Mesenteric fat pad (tissue), 1 donor: ENCODE measurements around the gene SEMA4C. TPM values are rescaled to one million over a fixed set of nuclear protein-coding genes. Genes with fewer than 3 reads are reported as not detected.

Source experiments
- DNase-seq: peaks from one replicate; pipeline ENCODE4 v3.0.0-alpha.2; 2020; ENCODE audit warnings: low spot score
- total RNA-seq: library from RNA; stranded (reverse); fragmentation: NEBNext Ultra II Directional; extraction: Animal tissue kit (Norgen Biotek cat#: 25700); gene quantifications from one replicate; pipeline ENCODE4 v1.2.1, GENCODE V29; 2021
- donor health status: DM: yes; HTN: yes; CAD: no.

SEMA4C gene
- total RNA-seq, 1 donor from 2014 or later, result 25.9 TPM

DNA sequence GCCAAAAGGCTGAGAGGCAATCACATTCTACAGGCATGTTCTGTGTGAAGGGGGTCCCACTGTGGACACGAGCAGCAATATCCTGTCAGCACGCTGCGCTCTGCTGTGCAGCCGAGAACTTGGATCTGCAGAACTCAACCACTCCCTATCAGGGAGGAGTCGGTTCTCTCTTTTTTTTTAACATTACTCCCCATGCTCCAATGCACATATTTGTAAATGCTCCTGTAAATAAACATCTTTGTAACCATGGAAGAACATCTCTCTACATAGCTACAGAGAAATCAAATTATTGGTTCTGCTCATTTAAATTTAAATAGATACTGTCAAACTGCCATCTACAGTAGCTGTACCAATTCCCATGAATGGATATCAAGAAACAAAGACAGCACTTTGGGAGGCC lies 23.1 kb downstream of the SEMA4C start:
- DNase-seq, result no peak

DNA sequence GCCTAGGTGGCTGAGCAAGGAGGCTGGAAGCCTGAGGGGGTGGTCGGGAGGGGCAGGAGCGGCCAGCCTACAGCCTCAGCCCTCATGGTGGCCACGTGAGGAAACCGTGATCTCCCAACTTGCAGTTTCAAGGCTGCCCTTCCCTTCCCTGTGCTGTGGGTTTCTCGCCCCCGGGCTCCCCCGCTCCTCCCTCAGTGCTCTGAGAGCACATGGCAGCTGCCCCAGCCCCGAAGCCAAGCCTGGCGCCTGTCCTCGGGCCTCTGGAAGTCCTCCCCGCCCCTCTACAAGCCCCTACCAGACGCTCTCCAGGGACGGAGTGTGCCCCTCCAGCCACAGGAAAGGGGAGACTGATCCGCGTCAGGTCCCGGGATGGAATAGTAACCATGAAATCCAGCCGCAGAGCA lies 25.5 kb downstream of the SEMA4C start:
- DNase-seq, result no peak

DNA sequence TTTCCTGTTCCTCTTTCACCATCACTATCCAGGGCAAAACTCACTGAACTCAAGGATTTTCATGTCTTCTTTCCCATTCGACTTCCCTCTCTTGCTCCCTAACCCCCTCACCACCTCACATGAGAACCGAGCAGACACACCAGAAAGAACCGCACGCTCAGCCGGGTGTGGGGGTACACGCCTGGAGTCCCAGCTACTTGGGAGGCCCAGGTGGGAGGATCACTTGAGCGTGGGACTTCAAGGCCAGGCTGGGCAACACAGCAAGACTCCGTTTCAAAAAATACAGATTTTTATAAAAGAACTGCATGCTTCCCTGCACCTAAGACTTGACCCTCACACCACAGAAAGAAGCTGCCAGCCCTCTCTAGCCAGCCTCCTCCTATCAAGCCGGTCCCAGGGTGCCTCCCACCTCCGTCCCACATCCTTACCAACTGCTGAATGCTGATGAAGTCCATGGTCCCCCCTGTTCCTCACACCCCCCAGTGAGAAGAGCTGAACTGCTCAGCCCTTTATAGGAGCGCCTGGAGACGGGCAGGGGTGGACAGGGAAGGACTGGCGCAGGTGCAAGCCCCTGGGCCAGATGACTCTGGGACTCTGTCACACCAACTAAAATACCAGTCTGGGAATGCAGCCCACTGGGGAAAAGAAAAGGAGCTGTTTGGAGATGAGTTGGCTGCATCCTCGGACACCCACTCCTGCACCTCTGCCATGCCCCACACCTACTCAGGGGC lies 26.2 kb downstream of the SEMA4C start, which contains the start of gene ANKRD23:
ANKRD23 (minus strand) TSS at position 484 of the 731 bp plus-strand sequence; CDS start at position 455, 29 bp downstream.
- no peak for DNase-seq

DNA sequence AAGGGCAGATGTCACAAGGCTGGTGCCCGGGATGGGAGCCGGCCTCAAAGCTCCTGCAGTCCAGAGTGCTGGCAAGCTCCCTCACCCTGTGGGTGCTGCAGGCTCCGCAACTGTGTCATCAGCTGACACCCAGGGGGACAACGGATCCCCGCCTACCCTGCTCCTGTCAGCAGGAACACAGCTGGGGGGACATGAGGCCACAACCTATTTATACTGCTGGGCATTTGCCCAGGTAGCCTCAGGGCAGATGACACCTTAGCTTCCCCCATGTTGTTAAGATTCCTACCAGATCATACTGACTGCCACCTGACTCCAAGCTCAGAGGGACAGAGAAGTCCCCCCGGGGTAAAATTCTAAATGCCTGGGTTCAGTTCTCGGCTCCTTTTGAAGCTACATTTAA lies 27.3 kb downstream of the SEMA4C start:
- DNase-seq, result no peak

DNA sequence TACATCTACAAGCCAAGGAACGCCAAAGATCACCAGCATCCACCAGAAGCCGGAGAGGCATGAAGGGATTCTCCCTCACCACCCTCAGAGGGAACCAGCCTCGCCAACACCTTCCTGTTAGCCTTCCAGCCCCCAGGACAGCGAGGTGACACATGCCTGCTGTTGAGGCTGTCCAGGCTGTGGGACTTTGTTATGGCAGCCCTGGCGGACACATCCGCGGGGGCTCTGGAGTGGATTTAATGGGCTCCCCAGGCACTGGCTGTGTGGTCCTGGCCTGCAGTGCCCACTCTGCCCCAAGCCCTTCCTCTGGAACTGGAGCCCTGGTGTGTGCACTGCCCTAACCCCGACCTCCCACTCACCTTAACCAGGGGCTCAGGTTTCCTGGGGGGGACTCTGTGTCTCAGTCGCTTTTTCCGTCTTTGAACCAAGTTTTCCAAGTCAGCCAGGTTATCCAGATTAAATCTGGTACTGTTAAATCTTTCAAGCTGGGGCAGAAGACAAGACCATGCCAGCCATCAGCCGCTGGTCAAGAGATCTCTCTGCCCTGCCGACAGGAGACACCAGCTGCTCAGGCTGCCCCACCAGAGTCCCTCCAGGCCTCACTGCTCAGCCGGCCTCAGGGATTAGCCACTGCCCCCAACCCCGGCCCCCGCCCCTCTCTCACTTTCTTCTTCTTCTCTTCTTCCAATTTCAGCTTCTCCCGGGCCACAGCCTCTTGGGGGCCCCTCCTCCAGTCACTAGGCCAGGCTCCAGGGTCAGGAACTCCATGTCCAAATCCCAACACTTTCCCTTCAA lies 28.0 kb downstream of the SEMA4C start:
- DNase-seq, result no peak

DNA sequence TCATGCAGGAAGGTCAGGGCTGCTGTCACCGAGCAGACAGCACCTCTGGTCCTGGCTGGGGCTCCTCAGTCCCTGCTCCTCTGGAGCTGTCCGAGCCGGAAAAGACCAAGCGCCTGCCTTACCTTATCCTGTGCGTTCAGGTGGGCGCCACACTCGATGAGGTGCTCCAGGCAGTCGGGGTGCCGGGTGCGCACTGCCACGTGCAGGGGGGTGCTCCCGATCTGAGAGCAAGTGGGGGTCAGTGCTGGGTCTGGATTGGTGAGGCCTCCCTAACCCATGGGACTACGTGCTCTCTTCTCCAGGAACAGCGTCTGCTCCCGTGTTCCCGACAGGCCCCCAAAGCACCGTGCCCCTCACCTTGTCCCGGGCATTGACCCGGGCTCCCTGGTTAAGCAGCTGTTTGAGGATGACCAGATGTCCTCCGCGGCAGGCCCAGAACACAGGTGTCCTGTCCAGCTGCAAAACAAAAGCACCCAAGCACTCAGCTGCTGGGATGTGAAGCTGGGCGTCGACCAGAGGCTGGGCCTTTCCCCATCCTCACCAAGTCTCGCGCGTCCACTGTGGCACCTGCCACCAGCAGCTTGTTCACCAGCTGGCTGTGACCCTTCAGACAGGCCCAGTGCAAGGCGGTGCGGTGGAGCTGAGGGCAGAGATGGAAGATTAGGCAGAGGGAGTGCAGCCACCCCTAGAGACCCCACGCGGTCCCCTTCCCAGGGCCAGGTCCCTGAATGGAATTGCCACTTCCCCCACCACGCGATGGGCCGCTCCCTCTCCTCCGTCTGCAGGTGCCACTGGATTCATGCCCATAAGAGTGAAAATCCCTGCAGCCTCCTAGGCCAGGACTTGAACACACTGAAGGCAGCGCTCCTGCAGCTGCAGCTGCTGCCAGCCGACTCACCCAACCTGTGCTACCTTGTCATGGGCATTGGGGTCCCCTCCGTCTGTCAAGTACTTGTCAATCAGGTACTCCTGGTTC lies 29.7 kb downstream of the SEMA4C start:
- DNase-seq, result no peak

DNA sequence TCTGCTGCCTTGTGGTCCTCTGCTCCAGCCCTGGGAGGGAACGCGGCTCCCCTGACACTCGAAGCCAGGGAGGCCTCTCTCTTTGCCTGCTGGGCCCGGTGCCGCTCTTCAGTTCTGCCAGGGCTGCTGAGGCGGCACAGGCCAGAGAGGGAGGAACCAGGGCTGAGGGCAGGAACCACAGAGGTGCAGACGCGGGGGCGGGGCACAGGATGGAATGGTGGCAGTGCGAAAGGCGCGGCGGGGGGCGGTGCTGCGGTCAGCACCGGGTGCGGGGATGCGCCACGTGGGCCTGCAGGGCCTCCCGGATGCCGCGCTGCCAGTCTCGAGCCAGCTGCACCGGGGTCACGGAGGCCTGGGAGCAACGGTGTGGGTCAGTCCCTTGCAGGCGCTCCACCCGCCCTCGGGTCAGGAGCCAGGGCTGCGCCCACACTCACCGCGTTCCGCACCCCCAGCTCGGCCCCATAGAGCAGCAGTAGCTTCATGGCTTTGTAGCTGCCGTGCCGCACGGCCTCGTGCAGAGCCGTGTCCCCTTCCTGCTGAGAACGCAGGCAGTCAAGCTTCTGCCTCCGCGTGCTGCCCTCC lies 30.5 kb downstream of the SEMA4C start:
- DNase-seq, result no peak

DNA sequence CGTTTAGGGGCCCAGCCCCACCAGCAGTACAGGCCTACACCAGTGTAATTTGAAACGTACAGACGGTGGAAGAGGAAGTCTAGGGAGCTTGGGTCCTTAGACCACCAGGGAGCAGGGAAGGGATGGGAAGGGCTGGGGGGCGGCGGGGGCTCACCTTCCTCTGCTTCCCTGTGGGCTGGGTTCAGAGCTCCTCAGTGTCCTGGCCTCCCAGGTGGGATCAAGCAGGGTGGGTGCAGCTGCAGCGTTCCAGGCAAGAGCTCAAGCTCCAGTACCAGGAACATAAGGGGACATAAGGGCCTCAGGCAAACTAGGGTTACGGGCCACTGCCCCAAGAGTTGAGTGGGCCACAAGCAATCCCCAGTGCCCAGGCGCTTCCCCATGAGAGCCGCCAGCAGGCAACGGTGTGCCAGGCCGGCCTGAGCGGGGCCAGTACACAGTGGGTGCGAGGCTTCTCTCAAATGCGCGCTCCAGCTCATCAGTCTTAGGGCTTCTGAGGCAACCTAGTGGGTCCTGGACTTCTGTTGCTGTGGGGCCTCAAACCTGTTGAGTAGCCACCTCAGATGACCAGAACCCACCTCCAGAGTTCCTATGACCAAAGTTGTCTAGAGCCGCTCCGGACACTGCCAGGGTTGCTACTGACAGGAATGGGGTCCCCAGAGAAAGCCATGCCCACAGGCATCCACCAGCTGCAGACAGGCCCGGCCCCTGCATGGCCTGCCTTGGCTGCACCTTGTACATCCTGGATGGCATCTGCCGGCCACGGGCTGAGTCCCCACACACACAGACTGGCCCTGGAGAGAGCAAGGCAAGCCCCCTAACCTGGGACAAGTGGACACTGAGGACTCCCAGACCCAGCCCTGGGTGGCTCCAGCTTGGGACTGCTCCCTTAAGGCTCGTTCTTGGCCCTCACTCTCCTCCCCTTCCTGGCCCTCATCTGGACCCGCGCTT lies 31.3 kb downstream of the SEMA4C start:
- DNase-seq, result no peak

DNA sequence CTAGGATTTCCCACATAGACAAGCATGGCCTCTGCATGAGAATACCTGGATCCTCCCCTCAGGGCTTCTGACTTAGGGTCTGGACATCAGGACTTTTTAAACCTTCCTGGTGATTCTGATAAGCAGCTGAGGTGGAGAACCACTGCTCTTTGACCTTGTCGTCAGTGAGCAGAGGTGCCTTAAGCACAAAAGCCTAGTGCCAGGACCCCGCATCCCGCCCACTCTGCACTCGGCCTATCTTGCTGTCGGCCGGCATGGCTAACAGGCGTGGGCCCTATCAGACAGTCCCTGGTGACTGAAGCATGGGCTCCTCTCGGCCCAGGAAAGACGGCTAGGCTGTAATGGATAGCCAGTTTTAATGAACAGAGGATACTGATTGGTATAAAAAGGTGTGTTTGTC lies 32.3 kb downstream of the SEMA4C start:
- no peak for DNase-seq

DNA sequence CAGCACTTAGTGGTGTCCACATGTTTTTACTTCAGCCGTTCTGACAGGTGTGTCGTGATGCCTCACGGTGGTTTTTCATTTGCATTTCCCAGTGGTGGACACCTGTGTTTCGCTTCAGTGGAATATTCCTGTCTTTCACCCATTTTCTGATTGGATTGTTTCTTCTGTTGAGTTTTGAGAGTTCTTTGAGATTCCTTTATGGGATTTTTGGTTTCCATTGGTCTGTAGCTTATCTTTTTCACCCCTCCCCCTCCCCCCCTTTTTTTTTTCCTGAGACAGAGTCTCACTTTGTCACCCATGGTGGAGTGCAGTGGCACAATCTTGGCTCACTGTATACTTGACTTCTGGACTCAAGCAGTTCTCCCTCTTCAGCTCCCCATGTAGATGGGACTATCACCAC lies 34.0 kb downstream of the SEMA4C start:
- DNase-seq, result no peak

DNA sequence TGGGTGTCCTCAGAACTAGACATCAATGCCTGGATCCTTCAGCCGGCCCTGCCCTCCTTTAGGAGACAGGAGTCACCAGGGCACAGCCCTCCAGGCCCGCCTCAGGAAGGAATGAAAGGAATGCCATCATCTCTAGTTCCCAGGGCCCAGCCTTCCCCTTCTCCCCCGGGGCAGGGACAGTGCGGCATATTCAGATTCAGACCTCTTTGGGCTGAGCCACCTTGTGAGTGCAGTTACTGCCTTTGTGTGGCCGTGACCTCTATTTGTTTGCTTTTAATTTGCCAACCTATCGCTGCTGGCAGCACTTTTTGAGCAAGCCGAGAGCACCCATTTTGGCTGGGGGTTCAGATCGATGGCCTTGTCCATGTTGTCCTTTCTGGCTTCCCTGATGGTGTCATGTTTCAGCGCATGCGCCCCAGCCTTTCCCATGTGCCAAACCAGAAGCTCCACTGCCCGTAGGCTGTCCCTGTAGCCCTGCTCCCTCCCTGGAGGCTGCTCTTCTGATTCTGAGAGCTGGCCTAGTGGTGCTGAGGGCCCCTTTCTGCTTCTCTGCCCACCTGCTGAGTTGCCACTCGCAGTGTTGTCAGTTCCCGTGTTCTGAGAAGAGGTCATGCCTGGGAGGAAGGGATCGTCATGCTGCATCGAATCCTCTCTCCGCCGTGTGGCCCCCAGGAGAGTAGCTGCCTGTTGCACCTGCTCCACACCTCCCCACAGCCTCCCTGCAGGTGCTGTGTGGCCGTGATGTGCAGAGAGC lies 36.9 kb downstream of the SEMA4C start:
- DNase-seq, result no peak

DNA sequence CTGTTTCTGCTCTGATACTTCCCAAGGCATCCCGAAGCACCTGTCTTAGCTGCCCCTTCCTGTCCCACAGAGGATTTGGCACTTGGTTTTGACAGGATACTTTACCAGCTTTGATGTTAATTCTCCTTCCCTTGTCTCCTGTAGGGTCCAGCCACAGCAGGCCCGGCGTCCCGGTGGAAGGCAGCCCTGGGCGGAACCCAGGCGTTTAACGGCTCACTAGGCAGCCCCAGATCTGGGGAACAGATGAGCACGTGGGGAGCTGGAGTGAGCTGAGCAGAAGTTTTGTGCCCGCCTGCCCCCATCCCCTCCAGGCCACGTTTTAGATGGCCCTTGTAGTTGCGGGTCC lies 37.5 kb downstream of the SEMA4C start:
- DNase-seq, result no peak

DNA sequence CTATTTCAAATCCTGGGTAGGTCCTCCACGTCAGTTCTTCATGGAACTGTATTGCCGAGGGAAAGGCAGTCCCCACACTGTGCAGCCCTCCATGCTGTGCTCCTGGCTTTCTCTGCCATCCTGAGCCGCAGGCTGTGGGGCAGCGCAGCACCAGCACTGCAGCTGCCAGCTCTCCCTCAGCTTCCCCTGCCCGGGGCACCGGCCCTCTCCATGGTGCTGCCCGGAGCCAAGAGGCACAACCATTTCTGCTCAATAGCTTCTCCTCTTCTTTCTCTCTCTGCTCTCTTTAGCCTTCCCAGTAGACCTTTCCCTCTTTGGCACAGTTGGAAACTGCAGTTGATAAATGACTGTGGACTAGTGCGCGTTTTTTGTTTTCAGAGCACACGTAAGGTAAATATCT lies 38.2 kb downstream of the SEMA4C start:
- DNase-seq, result no peak

DNA sequence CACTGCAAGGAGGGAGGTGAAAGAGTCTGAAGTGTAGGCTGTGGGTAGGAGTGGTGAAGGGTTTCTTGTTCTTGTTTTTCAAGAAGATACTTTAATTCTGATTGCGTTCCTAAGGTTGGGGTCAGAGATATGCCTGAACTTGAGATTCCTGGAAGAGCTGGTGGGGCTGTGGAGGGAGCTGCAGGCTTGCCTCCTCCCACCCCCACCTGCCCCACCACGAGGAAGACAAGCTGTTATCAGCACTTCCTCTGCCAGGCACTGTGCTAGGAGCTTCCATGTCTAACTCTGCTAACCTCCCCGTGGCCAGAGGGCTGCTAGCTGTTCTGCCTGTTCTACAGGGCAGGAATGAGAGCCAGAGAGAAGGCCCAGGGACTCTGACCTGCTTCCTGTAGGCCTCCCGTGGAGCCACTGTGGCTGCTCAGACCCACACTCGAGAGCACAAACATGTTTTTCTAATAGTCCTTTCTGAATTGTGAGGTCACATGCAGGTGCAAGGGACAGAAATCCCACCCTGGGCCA lies 39.8 kb downstream of the SEMA4C start:
- no peak for DNase-seq

DNA sequence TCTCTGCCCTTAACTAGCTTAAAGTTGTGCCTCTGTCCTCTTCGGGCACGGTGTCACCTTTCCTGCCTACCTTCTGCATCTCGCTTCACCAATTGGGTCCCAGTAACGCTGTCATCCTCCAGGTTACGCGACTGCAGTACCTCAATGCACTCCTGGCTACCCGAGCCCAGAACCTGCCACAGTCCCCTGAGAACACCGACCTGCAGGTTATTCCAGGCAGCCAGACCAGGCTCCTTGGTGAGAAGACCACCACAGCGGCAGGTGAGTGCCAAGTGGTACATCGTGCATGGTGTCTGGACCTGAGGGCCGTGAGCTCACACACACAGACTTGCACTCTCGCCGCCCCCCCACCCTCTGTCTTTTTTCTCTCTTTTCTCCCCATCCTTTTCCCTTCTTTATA lies 41.0 kb downstream of the SEMA4C start:
- DNase-seq, result no peak

DNA sequence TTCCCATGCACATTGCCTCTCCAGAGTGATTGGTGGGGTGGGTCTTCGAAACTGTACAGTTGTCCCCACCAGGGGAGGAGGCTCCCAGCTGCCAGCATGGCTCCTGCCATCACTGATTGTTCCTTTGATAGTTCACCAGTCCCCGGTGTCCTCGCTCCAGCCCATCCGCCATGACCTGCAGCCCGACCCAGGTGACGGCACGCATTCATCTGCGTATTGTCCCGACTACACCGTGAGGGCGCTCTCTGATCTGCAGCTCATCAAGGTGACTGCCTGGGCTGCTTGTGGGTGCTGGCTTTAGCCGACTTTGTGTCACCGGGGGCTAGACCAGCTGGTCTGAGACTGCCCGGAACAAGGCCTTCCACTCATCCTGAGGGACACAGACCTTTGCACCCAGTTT lies 41.4 kb downstream of the SEMA4C start:
- DNase-seq, result no peak

DNA sequence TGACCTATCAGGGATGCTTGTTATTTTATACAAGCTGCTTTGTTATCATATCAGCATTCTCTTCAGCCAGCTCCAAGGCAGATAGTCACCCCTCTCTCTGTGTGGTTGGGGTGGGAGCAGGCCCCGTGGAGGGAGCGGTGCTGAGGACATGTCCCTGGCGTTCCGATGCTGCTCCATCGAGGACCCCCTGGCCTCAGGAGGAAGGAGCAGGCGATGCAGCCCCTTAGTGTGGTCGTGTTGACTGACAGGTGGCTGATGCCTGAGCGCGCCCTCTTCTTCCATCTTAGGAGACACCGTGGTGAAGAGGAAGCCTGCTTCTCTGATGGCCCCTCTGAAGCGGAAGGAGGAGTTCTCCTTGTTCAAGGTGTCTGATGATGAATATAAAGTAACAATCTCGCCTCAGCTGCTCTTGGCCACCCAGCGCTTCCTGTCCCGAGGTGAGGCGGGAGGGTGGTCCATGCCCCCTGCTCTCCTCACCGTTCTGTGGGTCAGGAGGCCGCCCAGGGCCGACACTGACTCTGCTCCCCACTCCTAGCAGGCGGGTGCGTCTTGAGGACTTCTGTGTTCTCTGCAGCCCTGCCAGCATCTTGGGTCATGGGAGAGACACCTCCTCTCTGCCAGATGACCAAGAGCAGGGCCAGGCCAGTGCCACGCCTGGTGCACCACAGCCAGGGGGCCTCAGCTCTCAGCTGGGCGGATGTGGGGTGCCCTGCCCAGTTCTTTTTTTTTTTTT lies 43.2 kb downstream of the SEMA4C start:
- DNase-seq, result no peak

DNA sequence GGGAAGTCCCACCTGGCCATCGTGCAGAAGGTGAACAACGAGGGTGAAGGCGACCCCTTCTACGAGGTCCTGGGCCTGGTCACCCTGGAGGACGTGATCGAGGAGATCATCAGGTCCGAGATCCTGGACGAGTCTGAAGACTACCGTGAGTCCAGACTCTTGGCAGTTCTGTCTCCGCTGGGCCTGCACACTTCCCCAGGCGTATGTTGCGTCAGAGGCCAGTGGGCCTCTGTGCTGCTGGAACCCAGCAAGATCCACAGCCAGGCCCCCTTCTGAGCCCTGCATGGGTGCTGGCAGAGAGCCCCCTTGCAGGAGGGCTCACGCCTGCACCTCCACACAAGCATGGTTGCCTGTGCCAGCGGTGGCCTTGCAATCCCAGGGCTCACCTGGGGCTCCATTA lies 44.8 kb downstream of the SEMA4C start:
- no peak for DNase-seq
